ENCODE measurements around the gene CHD9.
"Not testable (repeated sequence)": the region's sequence is repeated elsewhere in the genome, so short reads cannot be mapped to it uniquely, and the experiment has no call there.

CHD9 gene

GRCh38 chr16:53285236-53285635 is 230.4 kb downstream of the CHD9 start:
- Histone ChIP-seq H3K36me3 (ENCODE audit: insufficient read depth, low read length) (peaks cover 98% of the 10 kb centered on the region), H3K27me3 (ENCODE audit: insufficient read depth, low read length) (no peaks in the 10 kb centered on the region), H3K4me3 (ENCODE audit: low read length) (no peak overlapping the region), H3K9ac (ENCODE audit: low read depth, low read length) (no peak overlapping the region), H3K27ac (ENCODE audit: low read depth, low read length) (no peak overlapping the region), H3K9me3 (ENCODE audit: insufficient read depth, low read depth, low read length) (no peaks in the 10 kb centered on the region), H3K4me1 (ENCODE audit: insufficient read depth, low read length) (no peaks in the 10 kb centered on the region)
- 91% methylated on average over 2 of the region's 2 CpGs for WGBS

GRCh38 chr16:53290520-53290919 is 235.7 kb downstream of the CHD9 start:
- Histone ChIP-seq H3K27me3 (ENCODE audit: insufficient read depth, low read length) (no peaks in the 10 kb centered on the region), H3K4me1 (ENCODE audit: insufficient read depth, low read length) (no peaks in the 10 kb centered on the region), H3K27ac (ENCODE audit: low read depth, low read length) (no peak overlapping the region), H3K9ac (ENCODE audit: low read depth, low read length) (no peak overlapping the region), H3K9me3 (ENCODE audit: insufficient read depth, low read depth, low read length) (no peaks in the 10 kb centered on the region), H3K4me3 (ENCODE audit: low read length) (no peak overlapping the region), H3K36me3 (ENCODE audit: insufficient read depth, low read length) (peaks cover 98% of the 10 kb centered on the region)
- 97% methylated on average over 5 of the region's 5 CpGs for WGBS

GRCh38 chr16:53291757-53292392 is 237.1 kb downstream of the CHD9 start:
- Histone ChIP-seq H3K4me3 (ENCODE audit: low read length) (no peak overlapping the region), H3K9me3 (ENCODE audit: insufficient read depth, low read depth, low read length) (no peaks in the 10 kb centered on the region), H3K36me3 (ENCODE audit: insufficient read depth, low read length) (peaks cover 96% of the 10 kb centered on the region), H3K9ac (ENCODE audit: low read depth, low read length) (no peak overlapping the region), H3K27me3 (ENCODE audit: insufficient read depth, low read length) (no peaks in the 10 kb centered on the region), H3K27ac (ENCODE audit: low read depth, low read length) (no peak overlapping the region), H3K4me1 (ENCODE audit: insufficient read depth, low read length) (no peaks in the 10 kb centered on the region)
- 100% methylated on average over 1 of the region's 2 CpGs for WGBS

DNA sequence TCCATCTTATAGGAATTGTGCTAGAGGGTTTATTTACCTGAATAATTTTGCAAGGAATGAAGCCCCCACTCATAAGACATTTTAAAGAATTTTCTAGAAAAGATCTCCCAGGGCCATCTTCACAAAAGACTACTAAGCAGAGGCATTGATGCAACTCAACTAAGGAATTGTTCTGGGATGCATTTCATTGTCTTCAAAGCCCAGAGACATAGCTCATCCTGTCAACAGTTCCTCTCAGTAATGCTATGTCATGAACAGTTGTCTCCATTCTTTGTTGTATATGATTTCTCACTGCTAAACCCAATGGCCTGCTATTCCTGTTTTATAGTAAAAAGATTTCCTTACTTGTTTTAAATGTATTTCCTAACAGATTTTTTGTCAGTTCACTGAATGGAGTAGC is 242.7 kb downstream of the CHD9 start:
- no peaks in the 10 kb centered on the region for H3K27me3 ChIP-seq (ENCODE audit: insufficient read depth, low read length)
- H3K9me3 ChIP-seq (ENCODE audit: insufficient read depth, low read depth, low read length), result no peaks in the 10 kb centered on the region
- no peaks in the 10 kb centered on the region for H3K4me1 ChIP-seq (ENCODE audit: insufficient read depth, low read length)
- no peak overlapping the region for H3K27ac ChIP-seq (ENCODE audit: low read depth, low read length)
- H3K4me3 ChIP-seq (ENCODE audit: low read length), result no peak overlapping the region
- peaks cover 92% of the 10 kb centered on the region for H3K36me3 ChIP-seq (ENCODE audit: insufficient read depth, low read length)
- no peak overlapping the region for H3K9ac ChIP-seq (ENCODE audit: low read depth, low read length)

- Histone ChIP-seq H3K27me3 (ENCODE audit: insufficient read depth, low read length) (no peaks in the 10 kb centered on the region), H3K4me3 (ENCODE audit: low read length) (no peak overlapping the region), H3K27ac (ENCODE audit: low read depth, low read length) (no peak overlapping the region), H3K4me1 (ENCODE audit: insufficient read depth, low read length) (no peaks in the 10 kb centered on the region), H3K9me3 (ENCODE audit: insufficient read depth, low read depth, low read length) (no peaks in the 10 kb centered on the region), H3K36me3 (ENCODE audit: insufficient read depth, low read length) (peaks cover 89% of the 10 kb centered on the region), H3K9ac (ENCODE audit: low read depth, low read length) (no peak overlapping the region)
- 83% methylated on average over 2 of the region's 2 CpGs for WGBS
Measured at GRCh38 chr16:53304334-53304733, 249.5 kb downstream of the CHD9 start.

DNA sequence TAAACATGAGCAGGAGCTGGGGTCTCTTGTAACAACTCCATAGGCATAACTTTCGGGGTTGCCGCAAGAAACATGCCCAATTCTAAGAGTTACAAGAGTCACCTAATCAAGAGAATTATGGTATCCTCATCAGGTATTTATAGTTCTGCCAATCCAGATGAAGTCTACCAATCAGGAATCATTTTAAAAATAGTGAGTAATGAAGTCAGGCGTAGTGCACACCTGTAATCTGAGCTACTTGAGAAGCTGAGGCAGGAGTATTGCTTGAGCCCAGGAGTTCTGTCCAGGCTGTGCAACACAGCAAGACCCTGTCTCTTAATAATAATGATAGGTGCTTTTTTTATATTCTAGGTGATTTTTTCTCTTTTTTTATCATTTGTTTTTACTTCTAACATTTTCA is 251.0 kb downstream of the CHD9 start:
- Histone ChIP-seq H3K27ac (ENCODE audit: low read depth, low read length) (no peak overlapping the region), H3K9ac (ENCODE audit: low read depth, low read length) (no peak overlapping the region), H3K4me1 (ENCODE audit: insufficient read depth, low read length) (no peaks in the 10 kb centered on the region), H3K27me3 (ENCODE audit: insufficient read depth, low read length) (no peaks in the 10 kb centered on the region), H3K9me3 (ENCODE audit: insufficient read depth, low read depth, low read length) (no peaks in the 10 kb centered on the region), H3K4me3 (ENCODE audit: low read length) (no peak overlapping the region), H3K36me3 (ENCODE audit: insufficient read depth, low read length) (peaks cover 90% of the 10 kb centered on the region)
- WGBS, result 95% methylated on average over 3 of the region's 3 CpGs

- no peak overlapping the region for H3K4me3 ChIP-seq (ENCODE audit: low read length)
- peaks cover 91% of the 10 kb centered on the region for H3K36me3 ChIP-seq (ENCODE audit: insufficient read depth, low read length)
- 98% methylated on average over 3 of the region's 3 CpGs for WGBS
- no peak overlapping the region for H3K9ac ChIP-seq (ENCODE audit: low read depth, low read length)
- no peaks in the 10 kb centered on the region for H3K4me1 ChIP-seq (ENCODE audit: insufficient read depth, low read length)
- H3K27ac ChIP-seq (ENCODE audit: low read depth, low read length), result no peak overlapping the region
- no peaks in the 10 kb centered on the region for H3K27me3 ChIP-seq (ENCODE audit: insufficient read depth, low read length)
- H3K9me3 ChIP-seq (ENCODE audit: insufficient read depth, low read depth, low read length), result no peaks in the 10 kb centered on the region
Measured at GRCh38 chr16:53309457-53309856, 254.7 kb downstream of the CHD9 start.

DNA sequence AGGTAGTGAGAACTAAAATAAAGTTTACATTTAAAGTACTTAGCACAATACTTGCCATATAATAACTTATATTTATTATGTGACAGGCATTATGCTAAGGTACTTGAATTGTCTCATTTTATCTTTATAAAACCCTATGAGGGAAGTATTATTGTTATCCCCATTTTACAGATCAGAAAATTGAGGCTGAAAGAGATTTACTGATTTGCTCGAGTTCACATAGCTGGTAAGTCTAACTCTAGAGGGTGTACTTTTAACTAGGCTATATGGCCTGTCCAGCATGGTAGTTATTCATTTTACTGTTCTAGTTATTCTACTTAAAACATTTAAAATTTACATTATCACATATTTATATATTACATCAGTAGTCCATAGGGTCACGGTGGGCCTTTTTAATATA is 266.2 kb downstream of the CHD9 start:
- Histone ChIP-seq H3K36me3 (ENCODE audit: insufficient read depth, low read length) (peaks cover 99% of the 10 kb centered on the region), H3K9me3 (ENCODE audit: insufficient read depth, low read depth, low read length) (no peaks in the 10 kb centered on the region), H3K4me1 (ENCODE audit: insufficient read depth, low read length) (no peaks in the 10 kb centered on the region)

DNA sequence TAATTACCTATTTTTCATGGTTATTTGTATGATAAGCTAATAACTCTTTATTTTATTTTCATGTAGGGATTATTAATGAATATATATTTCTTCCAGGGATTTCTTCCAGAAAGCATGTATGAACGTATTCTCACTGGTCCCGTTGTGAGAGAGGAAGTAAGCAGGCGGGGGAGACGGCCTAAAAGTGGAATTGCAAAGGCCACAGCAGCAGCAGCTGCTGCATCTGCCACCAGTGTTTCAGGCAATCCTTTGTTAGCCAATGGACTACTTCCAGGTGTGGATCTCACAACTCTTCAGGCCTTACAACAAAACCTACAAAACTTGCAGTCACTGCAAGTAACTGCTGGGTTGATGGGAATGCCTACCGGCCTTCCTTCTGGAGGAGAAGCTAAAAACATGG is 269.1 kb downstream of the CHD9 start:
- peaks cover 77% of the 10 kb centered on the region for H3K36me3 ChIP-seq (ENCODE audit: insufficient read depth, low read length)
- H3K27me3 ChIP-seq (ENCODE audit: insufficient read depth, low read length), result no peaks in the 10 kb centered on the region
- WGBS, result 91% methylated on average over 5 of the region's 5 CpGs
- H3K9ac ChIP-seq (ENCODE audit: low read depth, low read length), result no peak overlapping the region
- no peak overlapping the region for H3K27ac ChIP-seq (ENCODE audit: low read depth, low read length)
- no peaks in the 10 kb centered on the region for H3K9me3 ChIP-seq (ENCODE audit: insufficient read depth, low read depth, low read length)
- no peak overlapping the region for H3K4me3 ChIP-seq (ENCODE audit: low read length)
- no peaks in the 10 kb centered on the region for H3K4me1 ChIP-seq (ENCODE audit: insufficient read depth, low read length)

More for the DNA sequence above, 266.2 kb downstream of the CHD9 start:
- H3K27ac ChIP-seq (ENCODE audit: low read depth, low read length), result no peak overlapping the region
- no peak overlapping the region for H3K9ac ChIP-seq (ENCODE audit: low read depth, low read length)
- H3K4me3 ChIP-seq (ENCODE audit: low read length), result no peak overlapping the region
- H3K27me3 ChIP-seq (ENCODE audit: insufficient read depth, low read length), result no peaks in the 10 kb centered on the region
- WGBS, result 100% methylated on average over 1 of the region's 2 CpGs

DNA sequence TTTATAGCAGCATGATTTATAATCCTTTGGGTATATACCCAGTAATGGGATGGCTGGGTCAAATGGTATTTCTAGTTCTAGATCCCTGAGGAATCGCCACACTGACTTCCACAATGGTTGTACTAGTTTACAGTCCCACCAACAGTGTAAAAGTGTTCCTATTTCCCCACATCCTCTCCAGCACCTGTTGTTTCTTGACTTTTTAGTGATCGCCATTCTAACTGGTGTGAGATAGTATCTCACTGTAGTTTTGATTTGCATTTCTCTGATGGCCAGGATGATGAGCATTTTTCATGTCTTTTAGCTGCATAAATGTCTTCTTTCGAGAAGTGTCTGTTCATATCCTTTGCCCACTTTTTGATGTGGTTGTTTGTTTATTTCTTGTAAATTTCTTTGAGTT is 276.2 kb downstream of the CHD9 start:
- H3K36me3 ChIP-seq (ENCODE audit: insufficient read depth, low read length); H3K27me3 ChIP-seq (ENCODE audit: insufficient read depth, low read length); H3K9me3 ChIP-seq (ENCODE audit: insufficient read depth, low read depth, low read length); H3K27ac ChIP-seq (ENCODE audit: low read depth, low read length); H3K9ac ChIP-seq (ENCODE audit: low read depth, low read length); H3K4me1 ChIP-seq (ENCODE audit: insufficient read depth, low read length); H3K4me3 ChIP-seq (ENCODE audit: low read length): not testable (repeated sequence)
- 87% methylated on average over 3 of the region's 3 CpGs for WGBS

DNA sequence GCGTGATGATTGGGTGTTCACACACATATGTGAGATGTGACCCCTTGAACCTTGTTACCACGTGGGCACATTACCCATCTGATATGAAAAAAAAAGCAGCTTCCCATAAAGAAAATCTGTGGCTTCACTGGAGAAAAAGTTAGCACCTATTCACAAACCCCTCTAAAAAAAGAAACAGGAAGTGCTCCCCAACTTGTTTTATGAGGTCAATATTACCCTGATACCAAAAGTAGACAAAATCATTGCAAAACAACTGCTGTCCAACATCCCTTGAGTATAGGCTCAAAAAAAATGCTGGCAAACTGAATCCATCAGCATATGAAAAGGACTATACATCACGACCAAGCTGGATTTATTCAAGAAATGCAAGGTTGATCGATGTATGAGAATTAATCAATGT is 279.8 kb downstream of the CHD9 start:
- Histone ChIP-seq H3K36me3 (ENCODE audit: insufficient read depth, low read length) (no peaks in the 10 kb centered on the region), H3K27me3 (ENCODE audit: insufficient read depth, low read length) (no peaks in the 10 kb centered on the region)
- WGBS, result 86% methylated on average over 3 of the region's 4 CpGs

GRCh38 chr16:53337294-53337693 is 282.5 kb downstream of the CHD9 start:
- Histone ChIP-seq H3K27ac (ENCODE audit: low read depth, low read length) (no peak overlapping the region), H3K27me3 (ENCODE audit: insufficient read depth, low read length) (no peaks in the 10 kb centered on the region), H3K4me3 (ENCODE audit: low read length) (no peak overlapping the region), H3K36me3 (ENCODE audit: insufficient read depth, low read length) (no peaks in the 10 kb centered on the region), H3K4me1 (ENCODE audit: insufficient read depth, low read length) (no peaks in the 10 kb centered on the region), H3K9ac (ENCODE audit: low read depth, low read length) (no peak overlapping the region), H3K9me3 (ENCODE audit: insufficient read depth, low read depth, low read length) (no peaks in the 10 kb centered on the region)

More for the DNA sequence above, 279.8 kb downstream of the CHD9 start:
- no peak overlapping the region for H3K9ac ChIP-seq (ENCODE audit: low read depth, low read length)
- no peak overlapping the region for H3K27ac ChIP-seq (ENCODE audit: low read depth, low read length)
- no peak overlapping the region for H3K4me3 ChIP-seq (ENCODE audit: low read length)
- H3K9me3 ChIP-seq (ENCODE audit: insufficient read depth, low read depth, low read length), result no peaks in the 10 kb centered on the region
- no peaks in the 10 kb centered on the region for H3K4me1 ChIP-seq (ENCODE audit: insufficient read depth, low read length)
